Spleen (tissue), 7 donors: ENCODE results near the gene SRGAP1.

Experiments
- CTCF ChIP-seq, 11 experiments: fragments of 200-600 bp in 7 of 11; fragments of 450-650 bp in 4 of 11; sonication (generic) in 4 of 11; IDR thresholded peaks in 8 of 11; conservative IDR thresholded peaks in 3 of 11; 1 replicate in 7 of 11; 2 replicates in 4 of 11; pipeline versions ENCODE4 v1.4.0 to v1.8.0; 2016 to 2021; ENCODE audit warnings: antibody characterized with exemption in 11 of 11, inconsistent platforms in 4 of 11, mild to moderate bottlenecking in 1 of 11
- POLR2AphosphoS5 ChIP-seq, 3 donors: sonication (generic); formaldehyde crosslinking; IDR thresholded peaks; one replicate each; pipeline ENCODE4 v1.5.1; 2017; ENCODE audit warnings: antibody characterized with exemption in 3 of 3
- donor health status: DM: no; HTN: no; CAD: no; lungs with moderate emphysema.
- donor health status: DM: no; HTN: no; CAD: no.
- donor health status: DM: no; HTN: no; CAD: no.

- TF ChIP-seq CTCF (IDR thresholded peaks at IDR 0.05 in 8 of 11, conservative IDR thresholded peaks at IDR 0.05 in 3 of 11) (no peak), POLR2AphosphoS5 (IDR thresholded peaks at IDR 0.05) (no peak)
These were observed 117.0 kb downstream of the SRGAP1 start for GRCh38 chr12:63961543-63961942.
